ENCODE data around the gene EIF4A2. TPM values are rescaled to one million over a fixed set of nuclear protein-coding genes. Genes with fewer than 3 reads are reported as not detected.
A peak's percentile ranks its signal among the peaks of the same experiment; 100 is the strongest.

The EIF4A2 gene
- total and polyA plus RNA-seq, 9 of the 15 experiments (the other 6 are each of a cell fraction or from before 2014, with no cell fraction given), result 307 to 754 (median 435) TPM

DNA sequence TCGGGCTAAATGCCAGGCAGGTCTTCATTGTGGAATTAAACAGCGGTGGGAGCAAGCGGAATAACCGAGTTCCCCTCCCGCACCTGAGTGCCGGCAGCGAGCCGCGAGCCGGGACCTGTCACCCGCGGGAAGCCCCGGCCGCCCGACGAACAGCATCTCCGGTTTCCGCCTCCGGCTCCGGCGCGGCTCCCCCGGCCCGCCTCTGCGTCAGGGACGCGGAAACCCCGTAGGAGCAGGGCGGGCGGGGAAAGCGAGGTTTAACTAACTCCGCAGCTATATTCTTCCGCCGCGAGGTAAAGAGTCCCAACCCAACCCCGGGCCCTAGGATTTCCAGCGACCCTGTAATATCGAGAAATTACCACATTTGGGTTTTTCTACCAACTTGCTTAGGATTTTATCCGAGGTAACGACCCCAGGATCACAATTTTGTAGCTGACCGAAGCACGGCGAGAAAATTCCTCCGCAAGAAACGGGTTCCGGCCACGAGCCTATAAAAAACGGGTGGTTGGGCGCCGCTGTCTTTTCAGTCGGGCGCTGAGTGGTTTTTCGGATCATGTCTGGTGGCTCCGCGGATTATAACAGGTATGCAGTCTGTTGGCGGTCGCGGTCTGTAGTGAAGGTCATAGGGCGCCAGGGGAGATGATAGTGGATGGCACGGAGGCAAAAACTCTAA is at the start of gene EIF4A2 (continued):
- TF ChIP-seq, protein P1, sequence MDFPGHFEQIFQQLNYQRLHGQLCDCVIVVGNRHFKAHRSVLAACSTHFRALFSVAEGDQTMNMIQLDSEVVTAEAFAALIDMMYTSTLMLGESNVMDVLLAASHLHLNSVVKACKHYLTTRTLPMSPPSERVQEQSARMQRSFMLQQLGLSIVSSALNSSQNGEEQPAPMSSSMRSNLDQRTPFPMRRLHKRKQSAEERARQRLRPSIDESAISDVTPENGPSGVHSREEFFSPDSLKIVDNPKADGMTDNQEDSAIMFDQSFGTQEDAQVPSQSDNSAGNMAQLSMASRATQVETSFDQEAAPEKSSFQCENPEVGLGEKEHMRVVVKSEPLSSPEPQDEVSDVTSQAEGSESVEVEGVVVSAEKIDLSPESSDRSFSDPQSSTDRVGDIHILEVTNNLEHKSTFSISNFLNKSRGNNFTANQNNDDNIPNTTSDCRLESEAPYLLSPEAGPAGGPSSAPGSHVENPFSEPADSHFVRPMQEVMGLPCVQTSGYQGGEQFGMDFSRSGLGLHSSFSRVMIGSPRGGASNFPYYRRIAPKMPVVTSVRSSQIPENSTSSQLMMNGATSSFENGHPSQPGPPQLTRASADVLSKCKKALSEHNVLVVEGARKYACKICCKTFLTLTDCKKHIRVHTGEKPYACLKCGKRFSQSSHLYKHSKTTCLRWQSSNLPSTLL (IDR thresholded peaks at IDR 0.05), result no peak
- TF ChIP-seq, protein P2, sequence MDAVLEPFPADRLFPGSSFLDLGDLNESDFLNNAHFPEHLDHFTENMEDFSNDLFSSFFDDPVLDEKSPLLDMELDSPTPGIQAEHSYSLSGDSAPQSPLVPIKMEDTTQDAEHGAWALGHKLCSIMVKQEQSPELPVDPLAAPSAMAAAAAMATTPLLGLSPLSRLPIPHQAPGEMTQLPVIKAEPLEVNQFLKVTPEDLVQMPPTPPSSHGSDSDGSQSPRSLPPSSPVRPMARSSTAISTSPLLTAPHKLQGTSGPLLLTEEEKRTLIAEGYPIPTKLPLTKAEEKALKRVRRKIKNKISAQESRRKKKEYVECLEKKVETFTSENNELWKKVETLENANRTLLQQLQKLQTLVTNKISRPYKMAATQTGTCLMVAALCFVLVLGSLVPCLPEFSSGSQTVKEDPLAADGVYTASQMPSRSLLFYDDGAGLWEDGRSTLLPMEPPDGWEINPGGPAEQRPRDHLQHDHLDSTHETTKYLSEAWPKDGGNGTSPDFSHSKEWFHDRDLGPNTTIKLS (IDR thresholded peaks at IDR 0.05; ENCODE audit: borderline replicate concordance, low read depth), result peak; percentile 39; the same call in 1 of the 2 replicates
- TF ChIP-seq ELF2 (CRISPR knock-in tag; IDR thresholded peaks at IDR 0.05), result peak; percentile 74; the same call in 1 of the 2 replicates
- TF ChIP-seq ZNF282 (CRISPR knock-in tag; IDR thresholded peaks at IDR 0.05), result no peak
- TF ChIP-seq BMI1 (IDR thresholded peaks at IDR 0.05; ENCODE audit: low read length), result no peak
- peak; percentile 71 for TF ChIP-seq NCOR1 (IDR thresholded peaks at IDR 0.05)
- TF ChIP-seq PTTG1 (tag; IDR thresholded peaks at IDR 0.05; ENCODE audit: low read depth), result no peak
- TF ChIP-seq C11orf30 (IDR thresholded peaks at IDR 0.05; ENCODE audit: low read depth), result no peak; the same call in 1 of the 2 replicates
- TF ChIP-seq, protein P3, sequence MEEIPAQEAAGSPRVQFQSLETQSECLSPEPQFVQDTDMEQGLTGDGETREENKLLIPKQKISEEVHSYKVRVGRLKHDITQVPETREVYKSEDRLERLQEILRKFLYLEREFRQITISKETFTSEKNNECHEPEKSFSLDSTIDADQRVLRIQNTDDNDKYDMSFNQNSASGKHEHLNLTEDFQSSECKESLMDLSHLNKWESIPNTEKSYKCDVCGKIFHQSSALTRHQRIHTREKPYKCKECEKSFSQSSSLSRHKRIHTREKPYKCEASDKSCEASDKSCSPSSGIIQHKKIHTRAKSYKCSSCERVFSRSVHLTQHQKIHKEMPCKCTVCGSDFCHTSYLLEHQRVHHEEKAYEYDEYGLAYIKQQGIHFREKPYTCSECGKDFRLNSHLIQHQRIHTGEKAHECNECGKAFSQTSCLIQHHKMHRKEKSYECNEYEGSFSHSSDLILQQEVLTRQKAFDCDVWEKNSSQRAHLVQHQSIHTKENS (CRISPR knock-in tag; IDR thresholded peaks at IDR 0.05), result no peak
- TF ChIP-seq, protein P4, sequence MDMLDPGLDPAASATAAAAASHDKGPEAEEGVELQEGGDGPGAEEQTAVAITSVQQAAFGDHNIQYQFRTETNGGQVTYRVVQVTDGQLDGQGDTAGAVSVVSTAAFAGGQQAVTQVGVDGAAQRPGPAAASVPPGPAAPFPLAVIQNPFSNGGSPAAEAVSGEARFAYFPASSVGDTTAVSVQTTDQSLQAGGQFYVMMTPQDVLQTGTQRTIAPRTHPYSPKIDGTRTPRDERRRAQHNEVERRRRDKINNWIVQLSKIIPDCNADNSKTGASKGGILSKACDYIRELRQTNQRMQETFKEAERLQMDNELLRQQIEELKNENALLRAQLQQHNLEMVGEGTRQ (CRISPR knock-in tag; IDR thresholded peaks at IDR 0.05), result 0 out of 2 replicates have a peak, but pooled peaks have one; percentile 7
- no peak for TF ChIP-seq TGIF2 (CRISPR knock-in tag; IDR thresholded peaks at IDR 0.05)
- TF ChIP-seq MTF1 (CRISPR knock-in tag; IDR thresholded peaks at IDR 0.05; ENCODE audit: borderline replicate concordance), result 0 out of 2 replicates have a peak, but pooled peaks have one; percentile 21
- TF ChIP-seq ZNF830 (CRISPR knock-in tag; IDR thresholded peaks at IDR 0.05), result no peak
- TF ChIP-seq ZNF644 (tag; IDR thresholded peaks at IDR 0.05; ENCODE audit: low read depth), result 0 out of 2 replicates have a peak, but pooled peaks have one; percentile 50
- TF ChIP-seq, protein P5, sequence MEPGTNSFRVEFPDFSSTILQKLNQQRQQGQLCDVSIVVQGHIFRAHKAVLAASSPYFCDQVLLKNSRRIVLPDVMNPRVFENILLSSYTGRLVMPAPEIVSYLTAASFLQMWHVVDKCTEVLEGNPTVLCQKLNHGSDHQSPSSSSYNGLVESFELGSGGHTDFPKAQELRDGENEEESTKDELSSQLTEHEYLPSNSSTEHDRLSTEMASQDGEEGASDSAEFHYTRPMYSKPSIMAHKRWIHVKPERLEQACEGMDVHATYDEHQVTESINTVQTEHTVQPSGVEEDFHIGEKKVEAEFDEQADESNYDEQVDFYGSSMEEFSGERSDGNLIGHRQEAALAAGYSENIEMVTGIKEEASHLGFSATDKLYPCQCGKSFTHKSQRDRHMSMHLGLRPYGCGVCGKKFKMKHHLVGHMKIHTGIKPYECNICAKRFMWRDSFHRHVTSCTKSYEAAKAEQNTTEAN (CRISPR knock-in tag; IDR thresholded peaks at IDR 0.05), result no peak
- TF ChIP-seq, protein P6, sequence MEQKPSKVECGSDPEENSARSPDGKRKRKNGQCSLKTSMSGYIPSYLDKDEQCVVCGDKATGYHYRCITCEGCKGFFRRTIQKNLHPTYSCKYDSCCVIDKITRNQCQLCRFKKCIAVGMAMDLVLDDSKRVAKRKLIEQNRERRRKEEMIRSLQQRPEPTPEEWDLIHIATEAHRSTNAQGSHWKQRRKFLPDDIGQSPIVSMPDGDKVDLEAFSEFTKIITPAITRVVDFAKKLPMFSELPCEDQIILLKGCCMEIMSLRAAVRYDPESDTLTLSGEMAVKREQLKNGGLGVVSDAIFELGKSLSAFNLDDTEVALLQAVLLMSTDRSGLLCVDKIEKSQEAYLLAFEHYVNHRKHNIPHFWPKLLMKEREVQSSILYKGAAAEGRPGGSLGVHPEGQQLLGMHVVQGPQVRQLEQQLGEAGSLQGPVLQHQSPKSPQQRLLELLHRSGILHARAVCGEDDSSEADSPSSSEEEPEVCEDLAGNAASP (IDR thresholded peaks at IDR 0.05), result no peak
- TF ChIP-seq DIDO1 (tag; IDR thresholded peaks at IDR 0.05; ENCODE audit: low read depth), result peak; percentile 92
- no peak for TF ChIP-seq FOXP1 (CRISPR knock-in tag; IDR thresholded peaks at IDR 0.05)
- TF ChIP-seq, protein P7, sequence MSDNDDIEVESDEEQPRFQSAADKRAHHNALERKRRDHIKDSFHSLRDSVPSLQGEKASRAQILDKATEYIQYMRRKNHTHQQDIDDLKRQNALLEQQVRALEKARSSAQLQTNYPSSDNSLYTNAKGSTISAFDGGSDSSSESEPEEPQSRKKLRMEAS (CRISPR knock-in tag; IDR thresholded peaks at IDR 0.05), result peak; percentile 55

Data from K562 (cell line).